Right lobe of liver (tissue), 6 donors: ENCODE results near the gene ALOX15. TPM values are rescaled to one million over a fixed set of nuclear protein-coding genes. Genes with fewer than 3 reads are reported as not detected.
"Not testable (repeated sequence)": the region's sequence is repeated elsewhere in the genome, so short reads cannot be mapped to it uniquely, and the experiment has no call there.

Source experiments
- ATAC-seq, 4 donors: fragments of 200-7000 bp; cut with Tn5 transposase; one replicate each; pipeline ENCODE4 v1.9.1; 2020; ENCODE audit warnings: mild to moderate bottlenecking in 4 of 4, moderate library complexity in 4 of 4
- DNase-seq, 3 donors: peaks; one replicate each; pipeline ENCODE4 v3.0.0-alpha.2; 2020
- H3K27ac ChIP-seq, 3 donors: fragments of 200-600 bp; one replicate each; pipeline ENCODE4 v1.8.0; 2022
- H3K27me3 ChIP-seq, 2 donors: fragments of 200-600 bp; one replicate each; pipeline ENCODE4 v1.8.0; 2022
- H3K36me3 ChIP-seq, 4 donors: fragments of 200-600 bp; sonication (generic) in 1 of 4; one replicate each; pipeline versions ENCODE4 v1.5.1 to v1.8.0; 2017 to 2022; ENCODE audit warnings: control low read depth in 1 of 4
- H3K4me1 ChIP-seq, 4 donors: fragments of 200-600 bp; sonication (generic) in 1 of 4; one replicate each; pipeline versions ENCODE4 v1.5.1 to v1.8.0; 2017 to 2022; ENCODE audit warnings: control low read depth in 1 of 4
- H3K4me3 ChIP-seq, 3 donors: fragments of 200-600 bp; one replicate each; pipeline ENCODE4 v1.8.0; 2022
- H3K9me3 ChIP-seq, 4 donors: fragments of 200-600 bp; sonication (generic) in 1 of 4; one replicate each; pipeline versions ENCODE4 v1.5.1 to v1.8.0; 2017 to 2022; ENCODE audit warnings: control low read depth in 1 of 4
- POLR2A ChIP-seq: fragments of 450-650 bp; IDR thresholded peaks from one replicate; pipeline ENCODE4 v1.6.1; 2017; ENCODE audit warnings: antibody characterized with exemption, mild to moderate bottlenecking
- WGBS: methylation state at CpG from one replicate; pipeline ENCODE4 v1.1.6; 2018; ENCODE audit warnings: low coverage, low lambda C conversion rate; ENCODE audit not compliant: insufficient coverage; ENCODE audit errors: missing lambda C conversion rate; 5-methylcytosine and 5-hydroxymethylcytosine counted together
- intact Hi-C, 2 donors: fragments of 100-400 bp; cut with DNase I; formaldehyde crosslinking; loops; one replicate each; pipeline versions ENCODE4 v1.11.2 to v1.14.1; 2022
- total RNA-seq, 6 experiments: library from RNA; depleted of rRNA in 2 of 6; stranded (reverse); fragments of >200 nt in 2 of 6; fragmentation: NEBNext Ultra II Directional in 3 of 6; extraction: Animal tissue kit (Norgen Biotek cat#: 25700) in 3 of 6; gene quantifications; one replicate each; pipeline versions ENCODE4 v1.1.0 to v1.2.4, GENCODE V29; 2016 to 2023
- TF ChIP-seq, protein P1 (sequence below), 4 donors: fragments of 200-600 bp in 3 of 4; fragments of 450-650 bp in 1 of 4; IDR thresholded peaks; one replicate each; pipeline versions ENCODE4 v1.5.1 to v1.8.0; 2016 to 2022; ENCODE audit warnings: antibody characterized with exemption in 4 of 4, mild to moderate bottlenecking in 2 of 4
- donor health status: DM: no; HTN: yes; CAD: no.
- donor health status: DM: no; HTN: no; CAD: no.
- donor health status: DM: no; HTN: no; CAD: no.
- donor health status: DM: no; HTN: yes; CAD: no.
- donor health status: DM: no; HTN: yes; CAD: no.

ALOX15 gene
- total RNA-seq, 6 experiments from 2014 or later, result 0.09 to 0.53 (median 0.28) TPM; not detected in 2

DNA sequence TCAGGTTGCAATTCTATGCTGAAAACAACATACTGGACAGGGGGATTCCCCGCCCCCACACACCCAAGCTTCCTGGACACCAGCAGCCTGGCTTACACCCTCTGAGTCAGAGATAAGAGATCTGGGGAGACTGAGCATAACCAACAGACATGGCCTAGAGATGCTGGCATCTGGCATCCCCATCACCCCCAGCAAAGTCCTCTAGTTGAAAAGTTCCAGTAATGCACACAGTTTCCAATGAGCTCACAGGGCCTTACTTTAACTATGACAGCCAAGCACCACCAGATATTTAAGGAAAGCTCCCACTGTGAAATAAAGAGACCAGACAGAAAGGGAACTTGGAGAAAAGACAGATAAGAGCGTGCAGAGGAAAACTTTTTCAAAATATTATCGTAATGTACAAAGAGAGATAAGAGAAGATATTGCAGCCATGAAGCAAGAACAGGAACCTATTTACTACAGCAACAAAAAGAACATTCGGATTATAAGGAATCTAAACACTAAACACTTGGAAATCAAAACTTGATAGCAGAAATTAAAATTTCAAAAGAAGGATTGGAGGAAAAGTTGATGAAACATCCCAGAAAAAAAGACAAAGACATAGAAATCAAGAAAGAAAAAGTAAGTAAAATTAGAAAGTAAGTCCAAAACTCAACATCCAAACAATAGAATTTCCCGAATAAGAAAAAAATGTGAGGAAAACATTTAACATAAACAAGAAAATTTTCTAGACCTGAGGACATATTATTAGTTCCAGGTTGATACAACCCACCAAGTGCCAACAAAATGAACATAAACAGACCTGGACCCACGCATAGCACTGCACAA, 17.2 kb upstream of the ALOX15 start:
- TF ChIP-seq, protein P1, sequence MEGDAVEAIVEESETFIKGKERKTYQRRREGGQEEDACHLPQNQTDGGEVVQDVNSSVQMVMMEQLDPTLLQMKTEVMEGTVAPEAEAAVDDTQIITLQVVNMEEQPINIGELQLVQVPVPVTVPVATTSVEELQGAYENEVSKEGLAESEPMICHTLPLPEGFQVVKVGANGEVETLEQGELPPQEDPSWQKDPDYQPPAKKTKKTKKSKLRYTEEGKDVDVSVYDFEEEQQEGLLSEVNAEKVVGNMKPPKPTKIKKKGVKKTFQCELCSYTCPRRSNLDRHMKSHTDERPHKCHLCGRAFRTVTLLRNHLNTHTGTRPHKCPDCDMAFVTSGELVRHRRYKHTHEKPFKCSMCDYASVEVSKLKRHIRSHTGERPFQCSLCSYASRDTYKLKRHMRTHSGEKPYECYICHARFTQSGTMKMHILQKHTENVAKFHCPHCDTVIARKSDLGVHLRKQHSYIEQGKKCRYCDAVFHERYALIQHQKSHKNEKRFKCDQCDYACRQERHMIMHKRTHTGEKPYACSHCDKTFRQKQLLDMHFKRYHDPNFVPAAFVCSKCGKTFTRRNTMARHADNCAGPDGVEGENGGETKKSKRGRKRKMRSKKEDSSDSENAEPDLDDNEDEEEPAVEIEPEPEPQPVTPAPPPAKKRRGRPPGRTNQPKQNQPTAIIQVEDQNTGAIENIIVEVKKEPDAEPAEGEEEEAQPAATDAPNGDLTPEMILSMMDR (IDR thresholded peaks at IDR 0.05), result no peak
- no peak for TF ChIP-seq POLR2A
- no peaks in the 10 kb centered on the region for H3K4me1 ChIP-seq
- DNase-seq, result no peak
- ATAC-seq, result peak in 1 of 4 donors; percentile 49
- 57% methylated on average over 6 of the region's 6 CpGs for whole genome bisulfite sequencing
- H3K36me3 ChIP-seq, result no peaks in the 10 kb centered on the region
- intact Hi-C loops, result no loop called here
- no peak overlapping the region for H3K27ac ChIP-seq
- H3K4me3 ChIP-seq, result no peak overlapping the region
- no peaks in the 10 kb centered on the region for H3K27me3 ChIP-seq
- no peaks in the 10 kb centered on the region for H3K9me3 ChIP-seq

DNA sequence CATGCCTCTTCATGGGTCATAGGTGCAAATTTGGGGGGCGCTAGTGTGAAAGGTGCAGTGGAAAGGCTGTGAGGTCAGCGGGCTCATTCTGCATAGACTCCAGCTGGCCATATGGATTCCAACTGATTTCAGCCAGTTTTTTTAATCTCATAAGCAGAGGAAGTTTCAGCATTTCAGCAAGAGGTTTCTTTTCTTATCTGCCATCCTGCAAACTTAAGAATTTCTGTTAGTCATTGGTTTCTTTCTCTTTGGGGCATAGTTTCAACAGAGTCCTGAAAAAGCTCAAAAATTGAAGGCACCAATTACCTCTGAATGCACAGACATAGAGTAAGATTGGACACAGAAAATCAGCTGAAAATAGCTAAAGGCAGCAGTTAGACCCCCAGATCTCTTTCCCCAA, 16.2 kb upstream of the ALOX15 start:
- Histone ChIP-seq H3K4me3 (no peak overlapping the region), H3K4me1 (no peaks in the 10 kb centered on the region), H3K9me3 (no peaks in the 10 kb centered on the region), H3K27me3 (no peaks in the 10 kb centered on the region), H3K36me3 (no peaks in the 10 kb centered on the region), H3K27ac (no peak overlapping the region)
- intact Hi-C loops, result no loop called here
- ATAC-seq, result no peak
- TF ChIP-seq, protein P1 (IDR thresholded peaks at IDR 0.05), result no peak
- TF ChIP-seq POLR2A, result no peak
- WGBS, result 79% methylated on average over 2 of the region's 2 CpGs
- DNase-seq, result no peak

DNA sequence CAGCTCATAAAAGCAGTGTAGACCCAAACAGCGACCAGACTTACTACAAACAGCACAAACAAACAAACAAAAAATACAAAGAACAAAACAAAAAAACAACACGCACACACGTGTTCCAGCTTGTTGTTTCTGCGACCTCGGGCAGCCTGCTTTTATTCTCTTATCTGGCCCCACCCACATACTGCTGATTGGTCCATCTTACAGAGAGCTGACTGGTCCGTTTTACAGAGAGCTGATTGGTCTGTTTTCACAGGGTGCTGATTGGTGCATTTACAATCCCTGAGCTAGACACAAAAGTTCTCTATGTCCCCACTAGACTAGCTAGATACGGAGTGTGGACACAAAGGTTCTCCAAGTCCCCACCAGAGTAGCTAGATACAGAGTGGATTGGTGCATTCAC, 14.5 kb upstream of the ALOX15 start:
- DNase-seq, ATAC-seq, H3K4me1 ChIP-seq, H3K4me3 ChIP-seq, H3K27me3 ChIP-seq, H3K9me3 ChIP-seq, H3K27ac ChIP-seq, H3K36me3 ChIP-seq, intact Hi-C loops: not testable (repeated sequence)
- WGBS, result 95% methylated on average over 6 of the region's 7 CpGs

DNA sequence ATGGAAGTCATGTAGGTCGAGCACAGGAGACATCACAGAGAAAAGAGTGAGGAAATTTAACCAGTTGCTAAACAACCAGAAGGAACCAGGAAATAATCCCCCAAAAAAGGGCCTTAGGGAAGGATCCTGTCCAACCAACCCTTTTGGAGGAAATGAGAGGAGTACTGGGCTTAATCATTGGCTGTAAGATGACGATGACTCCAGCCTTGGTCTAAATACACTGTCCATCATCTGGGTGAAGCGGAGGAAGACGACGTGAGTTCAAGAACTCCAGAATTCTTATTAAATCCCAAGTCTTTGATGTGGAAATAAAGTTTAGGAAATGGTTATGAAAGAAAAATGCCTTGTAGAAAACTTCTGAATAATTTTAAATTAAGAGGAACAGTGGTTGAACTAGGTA, 11.5 kb upstream of the ALOX15 start:
- intact Hi-C loops, result no loop called here
- Histone ChIP-seq H3K36me3 (no peaks in the 10 kb centered on the region), H3K27ac (no peak overlapping the region), H3K4me3 (no peak overlapping the region), H3K4me1 (peaks cover 0 to 16% (median 7%) of the 10 kb centered on the region in 4 donors), H3K9me3 (no peaks in the 10 kb centered on the region), H3K27me3 (no peaks in the 10 kb centered on the region)
- TF ChIP-seq, protein P1 (IDR thresholded peaks at IDR 0.05), result no peak
- TF ChIP-seq POLR2A, result no peak
- ATAC-seq (no peak), DNase-seq (no peak)
- WGBS, result 88% methylated on average over 5 of the region's 5 CpGs

DNA sequence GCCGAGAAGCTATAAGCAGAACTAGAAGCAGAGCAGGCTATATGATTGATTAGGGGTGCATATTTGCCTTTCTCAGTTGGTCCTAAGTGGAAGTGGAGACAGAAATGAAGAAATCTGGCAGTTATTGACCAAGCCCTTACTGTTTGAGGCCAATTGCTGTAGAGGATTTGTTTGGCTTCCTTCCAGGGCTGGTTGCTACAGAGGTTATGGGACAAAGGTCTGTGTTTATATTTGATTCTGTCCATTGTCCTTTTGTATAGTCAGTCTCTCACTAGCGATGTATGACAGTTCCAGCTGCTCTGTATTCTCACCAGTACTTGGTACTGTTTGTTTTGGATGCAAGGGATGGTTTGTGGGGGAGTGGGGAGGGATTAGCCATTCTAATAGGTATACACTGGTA, 7.3 kb upstream of the ALOX15 start:
- DNase-seq, result peak in 1 of 3 donors; percentile 83
- no peaks in the 10 kb centered on the region for H3K27me3 ChIP-seq
- H3K4me1 ChIP-seq, result peaks cover 0 to 21% (median 8%) of the 10 kb centered on the region in 4 donors
- no peak for TF ChIP-seq POLR2A
- TF ChIP-seq, protein P1 (IDR thresholded peaks at IDR 0.05), result no peak
- H3K36me3 ChIP-seq, result no peaks in the 10 kb centered on the region
- H3K4me3 ChIP-seq, result no peak overlapping the region
- intact Hi-C loops, result no loop called here
- no peaks in the 10 kb centered on the region for H3K9me3 ChIP-seq
- 11% methylated on average over 2 of the region's 2 CpGs for WGBS
- no peak overlapping the region for H3K27ac ChIP-seq
- ATAC-seq, result peak; percentile 93 to 95 (median 94)
